Breast epithelium (tissue), 3 donors: Measurements from ENCODE around the gene IRS1.

Experiments used
- CTCF ChIP-seq, 3 donors: fragments of 450-650 bp; IDR thresholded peaks; one replicate each; pipeline ENCODE4 v1.5.1; 2016 to 2017; ENCODE audit warnings: antibody characterized with exemption in 3 of 3, mild to moderate bottlenecking in 3 of 3, moderate library complexity in 3 of 3
- POLR2A ChIP-seq: fragments of 450-650 bp; IDR thresholded peaks from one replicate; pipeline ENCODE4 v1.6.1; 2016; ENCODE audit warnings: antibody characterized with exemption, mild to moderate bottlenecking, moderate library complexity
- POLR2AphosphoS5 ChIP-seq, 3 donors: sonication (generic); formaldehyde crosslinking; IDR thresholded peaks; one replicate each; pipeline ENCODE4 v1.6.1; 2017; ENCODE audit warnings: antibody characterized with exemption in 3 of 3

DNA sequence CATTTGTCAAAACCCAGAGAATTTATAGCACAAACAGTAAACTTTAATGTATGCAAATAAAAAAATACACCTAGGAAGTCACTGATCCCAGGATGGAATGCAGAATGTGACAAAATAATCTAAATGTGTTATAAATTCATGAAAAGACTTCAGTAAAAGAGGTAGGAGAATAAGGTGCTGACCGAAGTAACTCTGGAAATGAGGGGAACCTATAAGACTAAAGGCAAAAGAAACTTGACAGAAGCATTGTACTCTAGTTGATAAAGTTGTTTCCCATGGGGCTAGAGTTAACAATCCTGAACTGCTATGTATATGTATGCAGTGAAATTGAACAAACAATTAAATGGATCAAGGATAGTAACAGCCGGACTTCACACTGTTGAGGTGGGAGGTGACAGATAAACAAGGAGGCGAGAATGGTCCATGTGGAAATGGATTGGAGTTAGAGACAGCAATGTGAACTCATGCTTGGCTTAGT, 24.5 kb downstream of the IRS1 start:
- TF ChIP-seq POLR2AphosphoS5 (IDR thresholded peaks at IDR 0.05) = no peak
- TF ChIP-seq CTCF (IDR thresholded peaks at IDR 0.05) = no peak
- no peak for TF ChIP-seq POLR2A
